Epithelial cell of prostate (primary cell): ENCODE measurements around the gene MYO1H.
"Not testable (repeated sequence)": the region's sequence is repeated elsewhere in the genome, so short reads cannot be mapped to it uniquely, and the experiment has no call there.

Source experiments
- DNase-seq: peaks from one replicate; pipeline ENCODE4 v3.0.0-alpha.2; 2011; ENCODE audit warnings: low read depth, low spot score
- H3K27ac ChIP-seq: fragments of 450-650 bp; 2 replicates; pipeline ENCODE4 v1.5.1; 2017; ENCODE audit warnings: mild to moderate bottlenecking

The MYO1H gene, protein sequence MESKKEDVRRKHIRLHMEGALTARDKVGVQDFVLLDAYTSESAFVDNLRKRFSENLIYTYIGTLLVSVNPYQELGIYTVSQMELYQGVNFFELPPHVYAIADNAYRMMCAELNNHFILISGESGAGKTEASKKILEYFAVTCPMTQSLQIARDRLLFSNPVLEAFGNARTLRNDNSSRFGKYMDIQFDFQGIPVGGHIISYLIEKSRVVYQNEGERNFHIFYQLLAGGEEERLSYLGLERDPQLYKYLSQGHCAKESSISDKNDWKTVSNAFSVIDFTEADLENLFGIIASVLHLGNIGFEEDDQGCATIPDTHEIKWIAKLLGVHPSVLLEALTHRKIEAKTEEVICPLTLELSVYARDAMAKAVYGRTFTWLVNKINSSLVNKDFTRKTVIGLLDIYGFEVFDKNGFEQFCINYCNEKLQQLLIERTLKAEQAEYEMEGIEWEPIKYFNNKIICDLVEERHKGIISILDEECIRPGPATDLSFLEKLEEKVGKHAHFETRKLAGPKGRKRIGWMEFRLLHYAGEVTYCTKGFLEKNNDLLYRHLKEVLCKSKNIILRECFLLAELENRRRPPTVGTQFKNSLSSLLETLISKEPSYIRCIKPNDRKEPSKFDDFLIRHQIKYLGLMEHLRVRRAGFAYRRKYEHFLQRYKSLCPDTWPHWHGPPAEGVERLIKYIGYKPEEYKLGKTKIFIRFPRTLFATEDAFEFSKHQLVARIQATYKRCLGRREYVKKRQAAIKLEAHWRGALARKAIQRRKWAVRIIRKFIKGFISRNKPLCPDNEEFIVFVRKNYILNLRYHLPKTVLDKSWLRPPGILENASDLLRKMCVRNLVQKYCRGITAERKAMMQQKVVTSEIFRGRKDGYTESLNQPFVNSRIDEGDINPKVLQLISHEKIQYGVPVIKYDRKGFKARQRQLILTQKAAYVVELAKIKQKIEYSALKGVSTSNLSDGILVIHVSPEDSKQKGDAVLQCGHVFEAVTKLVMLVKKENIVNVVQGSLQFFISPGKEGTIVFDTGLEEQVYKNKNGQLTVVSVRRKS

DNA sequence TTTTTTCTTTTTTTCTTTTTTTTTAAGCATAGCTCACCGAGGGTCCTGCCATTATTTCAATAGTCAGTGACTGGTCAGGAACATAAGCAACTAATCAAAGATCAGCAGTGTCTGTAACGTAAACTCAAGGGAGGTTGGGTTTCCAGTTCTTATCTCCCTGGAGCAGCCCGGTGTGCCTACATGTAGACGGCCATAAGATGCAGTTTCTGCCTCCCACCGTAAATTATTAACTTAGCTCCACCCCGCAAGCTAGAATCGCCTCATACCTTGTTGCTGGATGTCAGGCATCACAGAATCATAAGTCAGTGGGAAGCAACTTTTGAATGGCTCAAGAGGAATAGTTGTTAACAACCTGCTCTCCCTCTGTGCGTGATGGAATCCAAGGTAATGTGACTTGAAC, at the start of gene MYO1H:
Gene MYO1H, plus strand, starts transcription at position 312 of the 400 bp plus-strand sequence. Its CDS starts 61 bp downstream, at position 373.
- no peak for DNase-seq

GRCh38 chr12:109299849-109300248, 47.9 kb upstream of the MYO1H start:
- DNase-seq, result no peak
- no peak overlapping the region for H3K27ac ChIP-seq

More for the DNA sequence above, at the start of gene MYO1H:
- H3K27ac ChIP-seq, result no peak within 1 kb of the TSS

DNA sequence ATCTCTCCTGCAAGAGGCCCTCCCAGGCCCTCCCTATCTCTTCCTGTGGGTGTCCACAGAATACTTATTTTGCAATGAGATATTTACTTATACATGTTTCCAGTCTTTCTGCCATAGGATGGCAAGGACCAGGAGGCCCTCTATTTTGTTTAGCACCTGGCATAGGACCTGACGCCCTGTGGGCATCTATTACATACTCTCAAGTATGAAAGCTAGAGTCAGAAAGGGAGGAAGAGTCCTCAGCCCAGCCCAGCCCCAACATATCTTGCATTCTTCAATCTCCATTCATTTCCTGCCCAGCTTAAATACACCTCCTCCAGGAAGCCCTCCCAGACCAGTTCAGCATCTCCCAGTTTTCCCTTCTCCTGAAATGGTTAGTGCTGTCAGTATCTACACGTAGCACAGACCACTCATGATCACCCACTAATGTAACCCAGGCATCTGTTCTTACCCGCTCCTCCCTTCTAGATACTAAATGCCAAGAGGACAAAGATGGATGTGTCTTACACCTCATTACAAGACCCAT, 46.0 kb upstream of the MYO1H start:
- no peak for DNase-seq
- no peak overlapping the region for H3K27ac ChIP-seq

- no peak for DNase-seq
- H3K27ac ChIP-seq, result no peak overlapping the region
Measured at GRCh38 chr12:109302358-109302757, 45.3 kb upstream of the MYO1H start.

GRCh38 chr12:109302770-109303169, 44.9 kb upstream of the MYO1H start:
- no peak for DNase-seq
- no peak overlapping the region for H3K27ac ChIP-seq

GRCh38 chr12:109304485-109304884, 43.2 kb upstream of the MYO1H start:
- DNase-seq, result no peak
- H3K27ac ChIP-seq, result no peak overlapping the region

DNA sequence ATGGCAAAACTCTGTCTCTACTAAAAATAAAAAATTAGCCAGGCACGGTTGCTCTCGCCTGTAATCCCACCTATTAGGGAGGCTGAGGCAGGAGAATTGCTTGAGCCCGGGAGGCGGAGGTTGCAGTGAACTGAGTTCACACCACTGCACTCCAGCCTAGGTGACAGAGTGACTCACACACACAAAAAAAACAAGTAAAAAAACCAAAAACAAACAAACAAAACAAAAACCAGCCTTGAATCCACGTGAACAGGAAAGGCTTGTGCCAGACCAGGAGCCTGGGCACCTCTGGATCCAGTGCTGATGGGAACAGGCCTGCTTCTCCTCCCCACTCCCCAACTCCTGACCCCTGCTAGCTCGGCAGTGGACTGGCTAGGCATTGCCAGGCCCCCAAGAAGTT, 42.2 kb upstream of the MYO1H start:
- no peak for DNase-seq
- H3K27ac ChIP-seq, result no peak overlapping the region

DNA sequence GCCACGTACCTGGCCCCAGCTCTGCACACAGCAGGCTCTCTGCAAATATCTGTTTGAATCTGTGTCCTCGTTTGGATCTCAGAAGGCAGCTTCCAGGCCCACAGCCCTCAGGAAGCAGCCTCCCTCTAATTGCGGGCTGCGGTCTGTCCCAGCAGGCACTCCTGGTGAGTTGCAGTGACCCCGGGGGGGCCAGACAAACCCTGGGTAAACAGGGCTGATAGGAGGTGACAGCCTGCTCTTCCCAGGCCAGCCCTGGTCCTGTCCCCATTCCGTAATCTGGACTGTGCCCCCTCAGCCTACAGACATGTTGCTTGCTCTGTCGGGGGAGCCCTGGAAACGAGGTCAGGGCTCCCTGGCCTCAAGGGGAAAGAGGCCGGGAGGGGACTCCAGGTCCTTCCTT, 40.6 kb upstream of the MYO1H start:
- H3K27ac ChIP-seq, result no peak overlapping the region
- DNase-seq, result no peak

DNA sequence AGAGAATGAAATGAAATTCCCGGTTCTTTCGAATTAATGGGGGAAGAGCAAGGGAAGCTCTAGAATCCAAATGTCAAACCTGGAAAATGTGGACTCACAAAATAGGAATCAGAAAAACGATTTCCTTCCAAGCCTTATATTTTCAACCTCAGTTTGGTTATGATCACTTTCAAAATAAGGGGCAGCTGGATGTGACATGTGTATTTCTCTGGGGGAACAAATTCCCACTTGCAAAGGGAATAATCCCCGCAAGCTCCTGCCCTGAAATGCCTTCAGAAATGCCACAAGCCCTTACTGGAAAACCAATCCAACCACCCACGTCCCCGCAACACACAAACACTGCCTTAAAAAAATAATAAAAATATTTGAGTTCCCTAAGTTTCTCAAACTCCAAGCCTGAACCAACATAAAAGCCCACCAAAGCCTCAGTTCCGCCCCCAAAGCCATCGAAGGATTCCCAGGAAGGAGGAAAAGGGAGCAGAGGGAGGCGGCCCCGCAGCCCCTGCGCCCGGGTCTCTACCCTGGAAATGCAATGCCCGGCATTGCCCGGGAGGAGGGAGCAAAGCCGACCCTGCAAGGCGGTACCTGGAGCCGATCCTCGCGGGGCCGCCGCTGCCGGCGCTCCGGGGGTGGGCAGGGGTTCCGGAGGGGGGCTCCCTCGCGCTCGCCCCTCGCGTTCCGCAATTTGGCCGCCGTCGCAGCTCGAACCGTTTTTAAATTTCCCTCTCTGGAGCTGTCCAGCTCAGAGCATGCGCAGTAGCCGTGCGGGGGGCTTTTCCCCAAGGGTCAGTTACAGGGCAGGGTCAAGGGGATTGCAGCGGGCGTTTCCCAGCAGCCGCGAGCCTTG, 38.9 kb upstream of the MYO1H start, which contains the start of gene FOXN4:
Gene FOXN4, minus strand, starts transcription at position 751 of the 847 bp plus-strand sequence. CDS start 963 bp downstream, outside the sequence.
- DNase-seq, result no peak
- H3K27ac ChIP-seq, result no peak within 1 kb of the TSS

DNA sequence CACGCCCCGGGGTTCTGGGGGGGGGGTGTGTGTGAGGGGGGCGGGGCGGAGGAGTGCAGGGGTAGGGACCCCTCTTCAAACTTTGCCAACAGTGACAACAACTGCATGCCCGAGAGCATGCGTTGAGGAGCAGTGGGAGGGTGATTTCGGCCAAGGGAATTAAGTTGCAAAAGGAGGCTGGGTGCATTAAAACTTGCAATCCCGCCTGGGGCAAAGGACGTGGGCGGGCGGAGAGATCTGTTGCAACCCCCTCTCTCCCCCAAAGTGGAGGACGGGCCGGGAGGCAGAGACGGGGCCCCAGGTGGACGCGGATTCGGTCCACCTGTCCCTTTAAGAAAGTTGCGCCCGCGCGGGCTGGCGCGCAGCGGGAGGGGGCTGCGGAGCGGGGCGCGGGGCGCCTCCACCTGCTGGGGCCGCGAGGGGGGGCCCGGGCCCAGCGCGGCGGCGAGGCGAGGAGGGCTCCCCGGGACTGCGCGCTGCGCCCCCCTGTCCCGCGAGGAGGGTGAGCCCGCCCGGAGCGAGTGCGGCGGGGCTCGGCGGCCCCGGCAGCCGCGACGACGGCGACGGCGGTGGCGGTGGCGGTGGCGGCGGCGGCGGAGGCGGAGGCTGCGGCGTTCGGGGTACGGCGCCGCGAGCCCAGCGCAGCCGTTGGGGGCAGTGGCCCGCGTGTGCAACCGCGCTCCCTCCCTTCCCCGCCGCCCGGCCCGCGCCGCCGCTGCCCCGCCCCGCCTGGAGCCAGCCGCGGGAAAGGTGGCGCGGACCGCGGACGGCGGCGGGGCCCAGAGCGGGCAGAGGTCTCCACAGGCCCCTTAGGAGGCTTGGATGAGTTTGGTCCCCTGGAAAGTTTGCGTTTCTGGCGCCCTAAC, 38.1 kb upstream of the MYO1H start:
- no peak overlapping the region for H3K27ac ChIP-seq
- DNase-seq, result no peak

- DNase-seq, result no peak
Measured at GRCh38 chr12:109310247-109311125, 37.2 kb upstream of the MYO1H start.

GRCh38 chr12:109321294-109321693, 26.4 kb upstream of the MYO1H start:
- not testable (repeated sequence) for DNase-seq, H3K27ac ChIP-seq

More at GRCh38 chr12:109310247-109311125, 37.2 kb upstream of the MYO1H start:
- no peak overlapping the region for H3K27ac ChIP-seq

DNA sequence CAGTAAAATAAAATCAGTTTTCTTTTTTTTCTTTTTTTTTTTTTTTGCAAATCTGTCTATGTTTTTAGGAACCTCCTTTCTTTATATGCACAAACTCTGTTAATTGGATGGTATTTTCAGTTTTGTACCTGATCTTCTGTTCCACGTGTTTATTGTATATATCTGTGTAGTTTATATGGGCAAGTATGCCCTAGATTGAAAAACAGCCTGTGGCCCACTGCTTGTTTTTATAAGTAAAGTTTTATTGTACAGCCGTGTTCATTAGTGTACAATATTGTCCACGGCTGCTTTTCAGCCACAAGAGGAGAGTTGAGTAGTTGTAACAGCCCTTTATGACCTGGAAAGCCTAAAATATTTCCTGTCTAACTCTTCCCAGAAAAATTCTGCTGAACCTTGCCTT, 18.7 kb upstream of the MYO1H start:
- no peak overlapping the region for H3K27ac ChIP-seq
- DNase-seq, result no peak

DNA sequence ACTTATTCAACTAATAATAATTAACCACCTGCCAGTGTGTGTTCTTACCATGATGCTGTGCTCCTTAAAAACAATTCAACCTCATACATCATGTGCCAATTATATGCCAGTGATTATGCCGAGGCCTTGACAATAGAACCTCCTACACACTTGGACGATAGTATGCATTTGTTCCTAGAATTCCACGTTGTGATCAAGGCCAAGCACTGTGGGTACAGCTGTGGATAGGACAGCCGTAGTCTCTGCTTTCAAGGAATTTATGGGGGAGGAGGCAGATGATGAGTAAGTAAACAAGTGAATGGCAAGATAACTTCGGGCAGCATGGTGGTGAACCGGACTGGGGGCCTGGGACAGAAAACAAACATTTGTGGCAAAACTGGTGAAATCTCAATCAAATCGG, 18.0 kb upstream of the MYO1H start:
- H3K27ac ChIP-seq, result no peak overlapping the region
- no peak for DNase-seq

DNA sequence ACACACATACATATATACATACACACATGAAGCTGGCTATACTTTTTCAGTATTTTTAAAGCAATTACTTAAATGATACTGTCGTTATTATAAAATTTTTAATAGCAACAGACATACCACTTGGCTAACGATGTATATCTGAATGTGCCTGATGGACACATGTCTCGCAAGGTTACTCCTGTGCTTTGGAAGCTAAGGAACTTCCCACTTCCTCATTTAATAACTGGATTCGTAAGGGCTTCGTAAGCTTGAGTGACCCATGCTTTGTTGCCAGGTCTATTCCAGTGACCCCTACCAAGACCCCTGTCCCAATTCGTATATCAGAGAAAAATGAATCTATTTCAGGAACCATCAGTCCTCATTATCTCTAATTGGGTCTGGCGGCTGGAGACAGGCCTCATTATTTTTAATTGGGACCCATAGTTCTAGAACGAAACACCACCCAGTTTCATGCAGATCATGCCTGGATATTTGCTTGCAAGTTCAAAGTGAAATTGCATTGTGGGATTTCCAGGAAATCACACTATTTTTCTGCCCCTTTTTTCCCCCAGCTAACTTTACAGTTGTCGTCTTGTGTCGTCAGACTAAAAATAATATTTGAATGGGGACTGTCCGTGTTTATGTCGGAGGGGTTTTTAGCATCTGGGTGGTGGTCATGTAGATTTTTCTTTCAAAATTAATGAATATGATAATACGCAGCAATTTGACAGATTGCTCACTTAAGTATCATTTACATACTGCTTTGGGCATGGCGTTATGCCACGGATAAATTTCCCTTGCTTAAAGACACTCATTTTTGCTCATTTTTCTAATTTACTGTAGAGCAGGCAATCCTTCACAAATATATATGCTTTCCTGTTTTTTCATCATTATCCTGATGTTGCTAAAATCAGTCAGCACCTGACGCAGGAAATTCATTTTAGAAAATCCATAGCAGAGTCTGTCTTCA, 17.1 kb upstream of the MYO1H start:
- no peak overlapping the region for H3K27ac ChIP-seq
- no peak for DNase-seq

DNA sequence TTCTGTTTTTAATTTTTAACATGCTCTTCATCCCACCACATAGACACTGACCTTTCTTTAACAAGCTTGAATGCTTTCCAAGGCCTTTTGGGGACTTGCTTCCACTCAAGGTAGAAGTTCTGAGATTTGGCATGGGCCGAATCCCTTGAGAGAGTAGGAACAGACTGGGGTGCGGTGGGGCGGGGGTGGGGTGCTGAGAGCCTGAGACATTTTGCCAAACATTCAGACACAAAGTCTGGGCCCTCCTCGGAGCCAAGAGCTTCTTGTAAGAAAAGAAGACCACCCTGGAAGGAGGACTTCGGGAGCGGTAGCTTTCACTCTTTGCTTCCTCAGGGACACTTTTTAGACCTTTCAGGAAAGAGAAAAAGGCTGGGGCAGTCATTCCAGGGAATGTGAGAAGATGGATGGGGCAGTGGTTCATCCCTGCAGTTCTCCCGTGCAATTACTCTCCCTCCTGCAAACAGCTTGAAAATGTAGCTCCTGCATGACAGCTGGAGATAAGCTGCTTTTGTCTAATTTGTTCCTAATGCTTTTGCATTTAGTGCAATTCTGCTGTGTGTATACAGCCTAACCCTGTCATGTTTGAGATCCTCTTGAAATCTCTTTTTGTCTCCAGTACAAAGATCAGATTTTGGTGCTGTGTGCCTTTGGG, 16.3 kb upstream of the MYO1H start:
- H3K27ac ChIP-seq, result no peak overlapping the region
- no peak for DNase-seq
